ENCODE data around the gene PSMD13.
"Not testable (repeated sequence)": the region's sequence is repeated elsewhere in the genome, so short reads cannot be mapped to it uniquely, and the experiment has no call there.

The PSMD13 gene

DNA sequence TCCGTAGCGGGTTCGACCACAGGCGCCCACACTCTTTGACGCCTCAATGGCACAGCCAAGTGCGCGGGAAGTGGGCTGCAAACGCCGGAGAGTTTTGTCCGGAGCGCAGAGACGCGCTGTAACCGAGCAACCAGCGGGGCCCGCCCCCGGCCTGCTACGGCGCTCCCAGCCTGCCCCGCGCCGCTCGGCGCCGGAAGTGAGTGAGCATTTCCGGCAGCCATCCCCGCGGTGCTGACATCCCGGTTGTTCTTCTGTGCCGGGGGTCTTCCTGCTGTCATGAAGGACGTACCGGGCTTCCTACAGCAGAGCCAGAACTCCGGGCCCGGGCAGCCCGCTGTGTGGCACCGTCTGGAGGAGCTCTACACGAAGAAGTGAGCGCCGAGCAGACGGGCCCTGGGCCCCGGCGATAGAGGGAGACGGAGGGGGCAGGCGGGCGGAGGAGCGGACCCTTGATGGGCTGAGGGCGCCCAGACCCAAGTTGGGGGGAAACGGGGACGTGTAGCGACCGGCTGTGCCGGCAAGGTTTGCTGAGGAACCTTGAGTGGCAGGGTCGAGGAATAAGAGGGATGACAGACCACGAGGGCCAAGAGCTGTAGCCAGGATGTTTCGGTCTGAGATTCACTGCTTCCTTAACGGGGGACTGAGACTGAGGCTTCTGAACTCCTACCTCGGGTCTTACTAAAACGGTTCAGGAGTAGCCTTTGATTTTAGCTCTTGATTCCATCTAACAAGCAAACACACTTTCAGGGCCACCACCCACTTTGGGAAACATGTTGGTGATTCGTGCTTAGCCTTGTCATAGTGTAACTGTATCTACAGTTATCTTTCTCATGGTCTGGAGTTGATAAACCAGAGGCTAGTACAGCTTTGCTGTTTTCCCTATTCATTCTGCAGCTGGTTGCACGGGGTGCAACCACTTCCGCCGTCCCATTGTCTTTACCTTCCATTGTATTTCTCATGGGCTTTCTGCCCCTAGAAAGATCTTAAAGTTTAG lies at the start of gene PSMD13:
Gene PSMD13, plus strand, starts transcription at position 203 of the 994 bp plus-strand sequence. Its CDS starts 74 bp downstream, at position 277.
- peak; percentile 87 for DNase-seq

DNA sequence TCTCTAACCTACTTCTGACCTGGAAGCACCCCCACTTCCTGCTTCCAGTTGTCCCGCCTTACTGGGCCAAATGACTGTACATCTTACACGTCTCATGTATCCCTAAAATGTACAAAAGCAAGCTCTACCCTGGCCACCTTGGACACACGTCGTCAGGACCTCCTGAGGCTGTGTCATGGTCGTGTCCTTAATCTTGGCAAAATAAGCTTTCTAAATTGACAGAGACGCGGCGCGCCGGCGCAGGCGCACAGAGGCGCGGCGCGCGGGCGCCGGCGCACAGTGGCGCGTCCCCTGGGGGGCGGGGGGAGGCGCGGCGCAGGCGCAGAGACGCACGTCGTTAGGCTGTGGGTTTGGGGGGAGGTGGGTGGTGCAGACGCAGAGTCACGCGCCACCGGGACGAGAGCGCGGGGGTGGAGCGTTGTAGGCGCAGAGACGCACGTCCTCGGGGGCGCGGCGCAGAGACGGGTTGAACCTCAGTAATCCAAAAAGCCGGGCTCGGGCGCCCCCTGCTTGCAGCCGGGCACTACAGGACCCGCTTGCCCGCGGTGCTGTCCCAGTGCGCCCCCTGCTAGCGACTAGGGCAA lies 47.5 kb upstream of the PSMD13 start:
- DNase-seq = peak; percentile 15

DNA sequence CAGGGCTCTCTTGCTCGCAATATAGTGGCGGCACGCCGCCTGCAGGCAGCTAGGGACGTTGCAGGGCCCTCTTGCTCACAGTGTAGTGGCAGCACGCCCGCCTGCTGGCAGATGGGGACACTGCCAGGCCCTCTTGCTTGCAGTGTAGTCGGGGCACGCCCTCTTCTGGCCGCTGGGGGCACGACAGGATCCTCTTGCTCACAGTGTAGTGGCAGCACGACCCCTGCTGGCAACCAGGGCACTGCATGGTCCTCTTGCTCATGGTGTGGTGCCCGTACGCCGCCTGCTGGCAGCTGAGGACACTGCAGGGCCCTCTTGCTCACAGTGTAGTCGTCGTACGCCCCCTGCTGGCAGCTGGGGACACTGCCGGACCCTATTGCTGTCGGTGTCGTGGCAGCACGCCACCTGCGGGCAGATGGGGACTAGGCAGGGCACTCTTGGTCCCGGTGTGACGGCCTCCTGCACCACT lies 46.9 kb upstream of the PSMD13 start:
- not testable (repeated sequence) for DNase-seq

DNA sequence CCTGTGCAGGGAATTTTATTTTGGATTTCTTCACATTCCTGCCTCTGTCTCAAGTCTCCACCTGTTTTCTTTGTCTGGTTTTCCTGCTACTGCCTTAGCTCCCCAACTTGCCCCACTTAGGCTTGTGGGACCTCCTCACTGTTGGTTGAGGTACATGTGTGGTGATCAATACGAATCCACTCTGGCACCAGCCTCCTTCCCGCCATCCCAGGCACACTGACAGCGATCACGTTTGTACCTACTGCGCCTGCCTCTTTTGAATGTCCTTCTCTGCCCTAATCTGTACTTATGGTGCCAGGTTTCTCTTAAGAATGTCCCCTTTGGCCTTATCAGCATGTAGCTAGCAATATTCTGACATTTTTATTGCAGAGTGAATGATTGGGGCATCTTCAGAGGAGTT lies 46.2 kb upstream of the PSMD13 start:
- DNase-seq = peak; percentile 13

DNA sequence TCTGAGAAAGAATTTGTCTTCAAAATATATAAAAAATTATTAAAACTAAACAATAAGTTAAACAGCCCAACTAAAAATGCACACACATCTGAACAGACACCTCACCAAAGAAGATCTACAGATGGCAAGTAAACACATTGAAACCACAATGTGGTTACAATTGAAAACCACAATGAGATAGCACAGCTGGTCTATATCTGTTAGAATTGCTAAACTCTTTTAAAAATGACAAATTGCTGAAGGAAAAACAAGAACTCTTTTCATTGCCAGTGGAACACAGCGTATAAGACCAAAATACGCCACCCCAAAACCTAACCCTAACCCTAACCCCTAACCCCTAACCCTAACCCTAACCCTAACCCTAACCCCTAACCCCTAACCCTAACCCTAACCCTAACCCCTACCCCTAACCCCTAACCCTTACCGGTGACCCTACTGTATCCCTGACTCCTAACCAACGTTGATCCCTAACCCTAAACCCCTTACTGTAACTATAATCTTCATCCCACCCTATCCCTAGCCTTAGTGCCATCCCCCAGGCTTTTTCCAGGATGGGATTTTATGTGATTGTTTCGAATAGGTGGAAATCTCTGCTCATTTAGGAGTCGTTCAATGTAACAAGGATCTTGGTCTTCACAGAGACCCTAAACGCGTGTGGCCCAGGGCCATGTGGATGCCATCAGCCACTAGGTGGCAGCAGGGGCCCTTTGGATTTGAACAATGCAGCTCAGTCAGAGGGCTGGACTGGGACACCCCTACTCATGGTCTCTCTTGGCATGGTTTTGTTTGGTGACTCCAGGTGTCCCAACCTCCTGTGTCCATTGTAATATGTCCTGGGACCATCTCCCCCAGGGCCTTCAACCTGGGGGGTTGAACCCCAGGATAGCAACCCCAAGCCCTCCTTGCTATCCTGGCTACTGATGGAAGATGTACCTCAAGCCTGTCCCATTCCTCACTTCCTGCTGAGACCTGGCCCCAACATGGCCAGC lies 45.0 kb upstream of the PSMD13 start:
- DNase-seq = peak; percentile 32

DNA sequence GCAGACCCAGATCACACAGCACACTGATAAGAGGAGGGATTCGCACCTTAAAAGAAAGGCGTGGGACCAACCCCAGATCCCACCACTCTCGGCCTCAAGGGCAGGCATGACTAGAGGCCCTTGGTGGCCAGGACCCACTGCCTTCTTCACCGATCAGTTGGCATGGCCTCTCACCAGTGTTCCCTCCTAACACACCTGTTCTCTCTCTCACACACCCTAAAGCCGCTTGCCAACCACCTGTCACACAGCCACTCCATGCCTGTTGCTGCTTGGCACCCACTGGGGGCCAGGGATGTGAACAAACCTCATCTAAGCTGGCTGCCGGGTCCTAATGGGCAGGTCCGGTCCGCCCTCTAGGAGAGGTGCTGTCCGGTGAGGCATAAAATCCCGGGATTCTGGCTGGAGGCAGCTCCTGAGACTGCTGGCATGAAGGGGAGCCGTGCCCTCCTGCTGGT lies 44.1 kb upstream of the PSMD13 start, which contains the start of gene SCGB1C1:
Gene SCGB1C1, plus strand, starts transcription at position 405 of the 455 bp plus-strand sequence. Its CDS starts 22 bp downstream, at position 427.
- DNase-seq = not testable (repeated sequence)

DNA sequence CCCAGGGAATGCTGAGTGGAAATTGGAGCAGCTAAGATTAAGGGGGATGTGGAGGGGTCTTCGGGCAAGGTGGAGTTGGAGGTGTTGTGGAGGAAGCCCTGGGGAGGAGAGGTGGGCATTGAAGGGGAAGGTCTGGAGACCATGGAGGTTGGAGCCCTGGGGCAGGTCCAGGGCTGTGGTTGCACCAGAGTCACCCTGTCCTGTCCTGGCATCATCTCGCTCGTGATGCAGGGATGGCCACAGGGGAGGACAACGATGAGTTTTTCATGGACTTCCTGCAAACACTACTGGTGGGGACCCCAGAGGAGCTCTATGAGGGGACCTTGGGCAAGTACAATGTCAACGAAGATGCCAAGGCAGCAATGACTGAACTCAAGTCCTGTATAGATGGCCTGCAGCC lies 43.3 kb upstream of the PSMD13 start:
- not testable (repeated sequence) for DNase-seq

DNA sequence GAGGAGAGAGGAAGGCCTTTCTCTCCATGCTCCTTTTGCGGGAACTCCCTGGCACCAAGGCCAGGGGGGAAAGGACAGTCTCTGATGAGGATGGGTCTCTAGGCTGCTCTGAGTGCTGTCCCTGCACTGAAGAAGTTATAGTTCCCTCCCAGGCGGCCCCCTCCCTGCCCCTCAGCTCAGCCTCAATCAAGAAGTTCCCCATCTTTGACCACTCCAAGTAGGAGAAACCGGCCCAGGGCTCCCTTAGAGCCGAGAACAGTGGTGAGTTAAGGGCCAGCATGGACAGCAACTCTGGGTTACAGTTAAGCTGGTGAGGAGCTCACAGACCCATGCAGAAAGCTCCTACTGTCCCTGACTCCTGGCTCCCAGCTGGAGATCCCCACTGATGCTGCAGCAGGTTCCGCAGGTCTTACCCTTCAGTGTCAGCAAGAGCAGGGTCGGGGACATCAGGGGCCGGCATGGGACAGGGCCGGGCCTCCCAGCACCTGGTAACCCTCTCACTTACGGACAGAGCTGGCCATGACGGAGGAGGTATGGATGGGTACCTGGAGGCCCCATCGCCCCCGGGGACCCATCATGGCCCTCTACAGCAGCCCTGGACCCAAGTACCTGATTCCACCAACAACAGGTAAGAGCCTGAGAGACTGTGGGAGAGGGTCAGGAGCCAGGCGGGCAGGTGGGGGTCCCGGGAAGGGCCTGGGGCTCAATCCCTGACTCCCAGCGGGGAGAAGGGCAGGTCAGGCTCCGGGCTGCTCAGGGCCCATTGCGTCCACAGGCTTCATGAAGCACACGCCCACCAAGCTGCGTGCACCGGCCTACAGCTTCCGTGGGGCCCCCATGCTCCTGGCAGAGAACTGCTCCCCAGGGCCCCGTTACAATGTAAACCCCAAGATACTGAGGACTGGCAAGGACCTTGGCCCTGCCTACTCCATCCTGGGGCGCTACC lies 39.7 kb upstream of the PSMD13 start:
- no peak for DNase-seq

DNA sequence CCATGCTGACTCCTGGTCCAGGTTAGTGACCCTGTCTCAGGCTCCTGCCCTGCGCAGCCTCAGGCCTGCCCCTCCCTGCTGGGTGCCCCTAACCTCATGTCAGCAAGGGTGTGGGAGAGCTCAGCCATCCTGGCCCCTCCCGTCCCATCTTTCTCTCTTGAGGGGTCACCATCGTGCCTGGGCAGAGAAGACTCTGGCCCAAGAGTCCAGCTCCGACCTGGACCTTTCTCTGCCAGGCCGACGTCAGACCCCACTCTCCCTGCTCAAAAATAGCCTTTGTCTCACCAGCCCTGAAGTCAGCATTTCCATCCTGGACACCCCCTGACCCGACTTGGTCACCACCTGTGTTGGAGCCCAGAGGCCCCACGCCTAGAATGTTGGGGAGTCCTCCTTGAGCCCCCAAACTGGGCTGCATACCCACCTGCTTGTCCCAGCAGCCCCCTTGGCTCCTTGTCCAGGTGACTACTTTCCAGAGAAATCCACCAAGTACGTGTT lies 39.0 kb upstream of the PSMD13 start:
- peak; percentile 16 for DNase-seq

DNA sequence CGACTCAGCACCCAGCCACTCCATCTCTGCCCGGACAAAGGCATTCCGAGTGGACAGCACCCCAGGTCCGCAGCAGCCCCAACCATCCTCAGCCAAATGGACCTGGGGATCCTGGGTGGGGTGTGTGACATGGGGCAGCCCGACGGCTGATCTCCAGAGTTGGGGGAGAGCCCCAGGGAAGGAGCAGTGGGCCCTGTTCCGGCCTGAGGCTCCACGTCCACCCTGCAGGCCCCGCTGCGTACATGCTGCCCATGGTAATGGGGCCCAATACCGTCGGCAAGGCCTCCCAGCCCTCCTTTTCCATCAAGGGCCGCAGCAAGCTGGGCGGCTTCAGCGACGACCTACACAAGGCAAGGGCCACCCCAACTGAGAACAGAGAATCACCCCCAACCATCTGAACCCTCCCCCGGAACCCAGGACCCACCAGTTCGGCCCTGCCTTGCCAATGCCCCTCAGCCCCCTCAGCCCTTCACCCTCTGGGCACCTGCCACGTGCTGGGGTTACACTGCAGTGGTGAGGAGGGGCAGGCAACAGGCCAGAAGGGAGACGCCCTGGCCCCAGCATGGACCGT lies 38.5 kb upstream of the PSMD13 start:
- peak; percentile 13 for DNase-seq

DNA sequence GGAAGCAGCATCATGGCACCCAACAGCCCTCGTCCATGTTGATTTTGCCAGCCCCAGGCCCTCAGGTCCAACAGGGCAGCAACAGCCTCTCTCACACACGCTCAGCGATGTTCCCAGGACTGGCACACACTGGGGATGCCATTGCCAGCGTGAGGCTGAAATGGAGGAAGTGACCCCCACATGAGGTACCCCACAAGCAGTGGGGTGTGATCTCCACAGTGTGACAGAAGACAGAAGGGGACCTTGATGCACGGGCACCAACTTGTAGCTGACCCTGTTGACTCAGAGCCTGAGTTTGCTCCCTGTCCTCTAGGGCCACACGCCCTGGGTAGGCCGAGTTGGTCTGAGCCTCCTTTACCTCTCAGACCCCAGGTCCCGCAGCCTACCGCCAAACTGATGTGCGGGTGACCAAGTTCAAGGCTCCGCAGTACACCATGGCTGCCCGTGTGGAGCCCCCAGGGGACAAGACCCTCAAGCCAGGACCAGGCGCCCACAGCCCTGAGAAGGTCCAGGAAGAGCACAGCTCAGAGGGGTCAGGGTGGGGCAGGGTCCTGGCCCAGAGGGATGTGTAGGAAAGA lies 37.7 kb upstream of the PSMD13 start:
- DNase-seq = peak; percentile 15

DNA sequence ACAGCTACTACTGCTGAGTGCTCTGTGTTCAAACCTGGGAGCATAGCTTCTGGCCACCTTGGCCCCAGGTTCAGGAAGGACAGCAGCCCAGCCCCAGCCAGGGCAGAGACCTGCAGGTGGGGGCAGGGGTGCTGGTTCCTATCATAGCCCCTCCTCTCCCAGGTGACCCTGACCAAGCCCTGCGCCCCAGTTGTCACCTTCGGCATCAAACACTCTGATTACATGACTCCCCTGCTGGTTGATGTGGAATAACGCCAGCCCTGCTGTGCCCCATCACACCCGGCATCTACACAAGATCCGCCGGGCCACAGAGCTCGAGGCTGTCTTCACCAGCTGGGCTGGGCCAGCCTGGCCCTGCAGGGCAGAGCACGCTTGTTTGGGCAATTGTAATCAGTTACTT lies 37.0 kb upstream of the PSMD13 start:
- DNase-seq = peak; percentile 17

DNA sequence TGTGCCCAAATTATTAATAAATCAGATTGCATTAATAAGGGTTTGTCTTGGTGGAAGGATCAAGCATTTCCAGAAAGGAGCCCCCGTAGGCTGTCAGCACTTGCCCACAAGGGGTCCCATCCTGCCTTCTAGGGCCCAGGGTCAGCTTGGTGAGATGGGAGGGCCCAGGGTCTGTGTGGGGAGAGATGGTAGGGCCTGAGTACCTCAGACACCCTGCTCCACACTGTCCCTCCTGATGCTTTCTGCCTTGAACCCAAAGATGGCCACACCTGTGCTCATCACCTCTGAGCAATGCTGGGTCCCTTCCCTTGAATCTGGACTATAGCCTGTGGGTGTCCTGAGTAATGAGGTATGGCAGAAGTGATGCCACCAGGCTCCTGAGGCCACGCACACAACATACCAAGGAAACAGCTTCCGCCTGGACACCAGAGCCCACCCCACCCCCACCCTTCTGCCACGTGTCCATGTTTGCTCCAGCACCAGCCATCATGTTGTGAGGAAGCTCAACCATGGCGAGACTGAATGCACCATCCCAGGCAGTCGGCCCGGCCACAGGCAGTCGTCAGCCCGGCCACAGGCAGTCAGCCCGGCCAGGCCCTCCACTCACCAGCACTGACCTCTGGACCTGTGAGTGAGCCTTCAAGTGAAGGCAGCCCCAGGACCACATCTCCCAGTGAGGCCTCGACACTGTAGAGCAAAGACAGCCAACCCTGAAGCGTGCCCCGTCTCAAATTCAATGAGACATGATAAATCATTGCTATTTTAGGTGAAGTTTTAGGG lies 36.4 kb upstream of the PSMD13 start:
- peak; percentile 13 for DNase-seq

DNA sequence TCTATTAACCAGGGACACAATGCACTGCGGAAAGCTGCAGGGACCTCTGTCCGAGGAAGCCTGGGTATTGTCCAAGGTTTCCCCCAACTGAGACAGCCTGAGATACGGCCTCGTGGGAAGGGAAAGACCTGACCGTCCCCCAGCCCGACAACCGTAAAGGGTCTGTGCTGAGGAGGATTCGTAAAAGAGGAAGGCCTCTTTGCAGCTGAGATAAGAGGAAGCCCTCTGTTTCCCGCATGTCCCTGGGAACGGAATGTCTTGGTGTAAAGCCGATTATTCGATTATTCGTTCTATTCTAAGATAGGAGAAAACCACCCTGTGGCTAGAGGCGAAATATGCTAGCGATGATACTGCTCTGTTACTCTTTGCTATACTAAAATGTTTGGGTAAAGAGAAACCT lies 34.8 kb upstream of the PSMD13 start:
- peak; percentile 14 for DNase-seq

DNA sequence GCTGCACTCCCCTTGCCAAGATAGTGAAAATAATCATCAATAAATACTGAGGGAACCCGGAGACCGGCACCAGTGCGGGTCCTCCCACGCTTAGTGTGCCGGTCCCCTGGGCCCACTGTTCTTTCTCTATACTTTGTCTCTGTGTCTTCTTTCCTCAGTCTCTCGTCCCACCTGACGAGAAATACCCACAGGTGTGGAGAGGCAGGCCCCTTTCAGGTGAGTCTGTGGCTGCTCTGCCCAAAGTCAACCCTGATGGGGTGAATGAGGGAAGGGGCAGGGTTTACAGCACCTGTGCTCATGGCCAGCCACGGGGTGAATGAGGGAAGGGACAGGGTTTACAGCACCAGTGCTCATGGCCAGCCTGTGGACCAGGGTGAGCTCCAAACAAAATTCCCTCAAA lies 34.3 kb upstream of the PSMD13 start:
- DNase-seq = peak; percentile 14

DNA sequence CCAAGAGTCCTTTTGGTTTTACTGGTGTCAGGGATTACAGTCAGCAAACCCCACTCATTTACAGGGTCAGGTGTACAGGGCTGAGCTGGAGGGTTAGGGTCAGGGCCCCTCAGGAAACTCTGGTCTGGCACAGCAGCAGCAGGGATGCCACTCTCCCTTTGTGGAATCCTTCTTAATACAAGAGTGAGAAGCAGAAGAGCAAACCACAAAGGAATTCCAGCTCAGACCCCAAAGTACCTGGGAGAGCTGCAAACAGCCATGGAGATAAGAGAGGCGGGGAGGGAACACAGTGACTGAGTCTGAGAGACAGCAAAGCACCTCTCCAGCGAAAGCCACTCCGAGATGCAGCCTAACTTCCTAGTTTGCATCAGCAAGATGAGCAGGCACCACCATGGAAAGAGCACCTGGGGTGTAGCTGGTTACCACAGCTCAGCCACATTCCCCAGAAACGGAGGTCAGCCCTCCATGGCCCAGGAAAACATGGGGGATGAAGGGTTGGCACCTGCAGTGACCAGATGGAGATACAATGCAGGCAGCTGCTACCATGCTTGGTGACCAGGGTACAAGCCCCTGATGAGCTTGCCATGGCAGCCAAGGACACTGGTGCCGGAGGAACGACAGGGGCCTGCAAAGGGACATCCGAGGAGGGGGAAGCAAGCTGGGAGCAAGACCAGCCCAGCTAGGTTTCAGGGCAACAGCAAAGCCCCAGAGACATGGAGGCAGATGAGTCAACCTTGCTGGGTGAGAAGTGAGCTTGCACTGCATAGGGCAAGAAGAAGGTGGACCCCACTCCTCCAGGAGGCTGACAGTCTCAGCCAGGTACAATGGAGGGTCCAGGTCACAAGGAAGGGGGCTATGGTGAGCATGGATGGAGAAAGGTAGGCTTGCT lies 33.5 kb upstream of the PSMD13 start:
- peak; percentile 14 for DNase-seq

DNA sequence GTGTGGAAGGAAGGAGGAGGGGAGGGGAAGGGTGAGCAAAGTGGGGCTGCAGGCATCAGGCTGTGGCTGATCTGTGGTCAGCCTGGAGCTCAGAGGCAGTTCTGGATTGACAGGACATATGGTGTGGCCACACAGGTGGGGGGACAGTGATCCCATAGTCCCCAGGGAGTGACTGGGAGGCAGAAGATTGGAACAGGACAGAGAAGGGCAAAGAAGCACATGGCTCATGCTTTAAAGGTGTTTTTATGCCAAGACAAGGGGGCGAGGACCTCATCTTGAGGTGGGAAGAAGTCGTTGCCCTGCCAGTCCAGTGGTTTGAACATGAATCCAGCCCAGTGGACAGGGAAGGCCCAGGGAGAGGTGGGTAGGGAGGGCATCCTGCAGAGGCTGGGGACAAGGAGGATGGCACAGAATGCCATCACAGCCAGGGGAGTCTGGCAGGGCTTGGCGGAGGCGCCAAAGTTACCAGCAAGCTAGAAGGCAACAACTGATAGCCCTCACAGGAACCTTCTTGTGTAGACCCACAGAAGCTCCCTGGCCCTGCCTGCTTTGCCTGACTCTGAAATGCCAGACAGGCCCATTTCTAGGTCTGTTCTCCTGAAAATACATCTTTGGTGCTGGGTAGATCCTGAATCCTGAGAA lies 32.7 kb upstream of the PSMD13 start:
- DNase-seq = peak; percentile 10

DNA sequence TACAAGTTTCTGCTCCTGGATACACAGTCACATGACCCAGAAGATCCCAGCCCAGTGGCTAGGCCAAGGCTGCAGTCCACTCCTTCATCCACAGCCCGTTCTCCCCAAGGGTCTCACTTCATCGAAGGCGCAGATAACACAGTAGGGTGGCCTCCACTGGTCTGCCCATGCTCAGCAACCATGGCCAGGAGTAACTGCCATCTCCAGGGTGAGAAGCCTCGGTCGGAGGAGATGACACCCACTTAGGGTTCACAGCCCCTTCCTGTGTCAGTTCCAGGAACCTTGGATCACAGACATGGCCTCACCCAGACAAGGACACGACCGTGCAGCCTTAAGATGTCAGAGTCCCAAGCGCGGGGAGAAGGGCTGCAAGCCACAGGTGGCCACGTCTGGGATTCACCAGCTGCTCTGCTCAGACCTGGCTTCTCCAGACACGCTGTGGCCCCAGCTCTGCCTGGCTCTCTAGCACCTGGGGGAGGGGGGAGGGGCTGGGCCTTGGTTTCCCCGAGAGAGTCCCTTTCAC lies 32.1 kb upstream of the PSMD13 start:
- peak; percentile 11 for DNase-seq

All from CD4-positive, alpha-beta T cell treated with Interleukin-15 for 1 hour (primary cell).